Lung (tissue), 16 donors: Measurements from ENCODE around the gene UBXN4. TPM values are rescaled to one million over a fixed set of nuclear protein-coding genes. Genes with fewer than 3 reads are reported as not detected.

Source experiments
- ATAC-seq: fragments of 200-7000 bp; cut with Tn5 transposase; one replicate; pipeline ENCODE4 v1.9.1; 2020; ENCODE audit warnings: moderate number of reproducible peaks; ENCODE audit not compliant: insufficient read depth, low FRiP score
- DNase-seq, 3 donors: peaks; one replicate each; pipeline ENCODE4 v3.0.0-alpha.2; 2013 to 2017
- H3K27ac ChIP-seq, 2 donors: one replicate each; pipeline ENCODE4 v1.5.1; 2013; ENCODE audit warnings: mild to moderate bottlenecking in 2 of 2, moderate library complexity in 2 of 2, control low read depth in 1 of 2, inconsistent platforms in 1 of 2, low read depth in 1 of 2, low read length in 1 of 2
- H3K27me3 ChIP-seq, 3 donors: one replicate each; pipeline ENCODE4 v1.5.1; 2013; ENCODE audit warnings: low read length in 2 of 3; ENCODE audit not compliant: control insufficient read depth in 3 of 3, insufficient read depth in 3 of 3
- H3K36me3 ChIP-seq, 4 donors: one replicate each; pipeline ENCODE4 v1.5.1; 2013; ENCODE audit warnings: low read length in 4 of 4, mild to moderate bottlenecking in 1 of 4, moderate library complexity in 1 of 4; ENCODE audit not compliant: control insufficient read depth in 4 of 4, insufficient read depth in 4 of 4
- H3K4me1 ChIP-seq, 5 donors: one replicate each; pipeline ENCODE4 v1.5.1; 2013; ENCODE audit warnings: low read length in 5 of 5, mild to moderate bottlenecking in 2 of 5, moderate library complexity in 1 of 5; ENCODE audit not compliant: control insufficient read depth in 5 of 5, insufficient read depth in 5 of 5
- H3K4me3 ChIP-seq: one replicate; pipeline ENCODE4 v1.5.1; 2013; ENCODE audit warnings: mild to moderate bottlenecking, control low read depth, moderate library complexity
- H3K9ac ChIP-seq, 2 donors: one replicate each; pipeline ENCODE4 v1.5.1; 2013; ENCODE audit warnings: low read length in 2 of 2, control low read depth in 1 of 2; ENCODE audit not compliant: insufficient read depth in 1 of 2
- H3K9me3 ChIP-seq, 4 donors: one replicate each; pipeline ENCODE4 v1.5.1; 2013; ENCODE audit warnings: low read length in 3 of 4, mild to moderate bottlenecking in 1 of 4, moderate library complexity in 1 of 4; ENCODE audit not compliant: control insufficient read depth in 4 of 4, insufficient read depth in 3 of 4
- CTCF ChIP-seq: IDR thresholded peaks from 2 replicates; pipeline ENCODE4 v1.5.1; 2012; ENCODE audit warnings: mild to moderate bottlenecking; ENCODE audit errors: control extremely low read depth, extremely low read depth
- WGBS, 2 donors: extraction: QIAGEN DNeasy Blood & Tissue Kit; methylation state at CpG; one replicate each; pipeline ENCODE4 v1.1.7; 2013; 5-methylcytosine and 5-hydroxymethylcytosine counted together
- long read RNA-seq, 5 donors: transcript quantifications; one replicate each; lab custom pipeline, GENCODE V29; 2026
- polyA plus RNA-seq, 2 donors: library from polyadenylated mRNA; stranded (reverse); fragments of 200-250 nt; gene quantifications; one replicate each; pipeline ENCODE4 v1.2.1, GENCODE V29; 2013
- total RNA-seq, 2 donors: library from RNA; depleted of rRNA in 1 of 2; stranded (reverse); fragments of >200 nt in 1 of 2; gene quantifications; one replicate each; pipeline ENCODE4 v1.2.1, GENCODE V29; 2014 to 2021
- donor health status: control.
- donor health status: control.
- donor health status: Bipolar disorder and iron deficiency.
- donor health status: healthy.
- donor health status: DM: yes; HTN: yes; CAD: no.

UBXN4 gene
- 100 to 1,000 TPM in 1 of 2 donors, 10 to 100 TPM in 1; 78.4 to 121 TPM for total RNA-seq
- 10 to 100 TPM; 39.7 to 53.3 TPM for polyA plus RNA-seq
- long read RNA-seq, donor 1, full-length matches to known transcripts = 10 of 38 reads
- long read RNA-seq, donor 1, partial matches to known transcripts = 28 of 38 reads
- long read RNA-seq, donor 1, other reads (novel, unspliced or antisense) = 0 of 38 reads
- long read RNA-seq, donor 2, partial matches to known transcripts = 16 of 16 reads
- long read RNA-seq, donor 2, other reads (novel, unspliced or antisense) = 0 of 16 reads
- long read RNA-seq, donor 3, full-length matches to known transcripts = 3 of 25 reads
- long read RNA-seq, donor 3, partial matches to known transcripts = 22 of 25 reads
- long read RNA-seq, donor 3, other reads (novel, unspliced or antisense) = 0 of 25 reads
- long read RNA-seq, donor 4, full-length matches to known transcripts = 1 of 18 reads
- long read RNA-seq, donor 4, partial matches to known transcripts = 17 of 18 reads
- long read RNA-seq, donor 4, other reads (novel, unspliced or antisense) = 0 of 18 reads
- long read RNA-seq, donor 5, full-length matches to known transcripts = 3 of 99 reads
- long read RNA-seq, donor 5, partial matches to known transcripts = 96 of 99 reads
- long read RNA-seq, donor 5, other reads (novel, unspliced or antisense) = 0 of 99 reads

GRCh38 chr2:135741395-135742324 is at the start of gene UBXN4:
Gene UBXN4 (plus strand): TSS chr2:135741855. CDS start chr2:135741930, 75 bp downstream.
- DNase-seq = peak; percentile 98 to 99 (median 99)
- Histone ChIP-seq H3K27me3 (no peaks in the 10 kb centered on the region), H3K4me3 (peak within 1 kb of the TSS; percentile 82), H3K27ac (peak within 1 kb of the TSS; percentile 99), H3K4me1 (peaks cover 2 to 9% (median 6%) of the 10 kb centered on the region in 5 donors), H3K9me3 (no peaks in the 10 kb centered on the region), H3K36me3 (peaks cover 0 to 11% (median 5%) of the 10 kb centered on the region in 4 donors), H3K9ac (peak within 1 kb of the TSS; percentile 98 to 100)
- peak; percentile 95 for ATAC-seq
- no peak for TF ChIP-seq CTCF
- 1% methylated on average over 64 to 93 of the region's 93 CpGs for WGBS, 2 donors

GRCh38 chr2:135694711-135695110 is 46.9 kb upstream of the UBXN4 start:
- no peak overlapping the region for H3K4me3 ChIP-seq
- peaks cover 0 to 4% (median 0%) of the 10 kb centered on the region in 4 donors for H3K36me3 ChIP-seq
- TF ChIP-seq CTCF = no peak
- no peaks in the 10 kb centered on the region for H3K9me3 ChIP-seq
- H3K27me3 ChIP-seq = no peaks in the 10 kb centered on the region
- DNase-seq (peak in 2 of 3 donors; percentile 64 to 85), ATAC-seq (no peak)
- no peak overlapping the region for H3K9ac ChIP-seq
- WGBS, 2 donors = 62 to 73% methylated on average over 2 of the region's 2 CpGs
- H3K27ac ChIP-seq = no peak overlapping the region
- peaks cover 0 to 8% (median 0%) of the 10 kb centered on the region in 5 donors for H3K4me1 ChIP-seq

GRCh38 chr2:135698838-135699237 is 42.8 kb upstream of the UBXN4 start:
- no peaks in the 10 kb centered on the region for H3K9me3 ChIP-seq
- no peak for TF ChIP-seq CTCF
- WGBS, 2 donors = 97 to 98% methylated on average over 2 of the region's 2 CpGs
- H3K27me3 ChIP-seq = no peaks in the 10 kb centered on the region
- peaks cover 0 to 4% (median 0%) of the 10 kb centered on the region in 4 donors for H3K36me3 ChIP-seq
- no peak overlapping the region for H3K27ac ChIP-seq
- ATAC-seq = no peak
- DNase-seq = no peak
- peaks cover 0 to 8% (median 0%) of the 10 kb centered on the region in 5 donors for H3K4me1 ChIP-seq
- no peak overlapping the region for H3K4me3 ChIP-seq
- H3K9ac ChIP-seq = no peak overlapping the region
